ENCODE results near the gene CXCR2. TPM values are rescaled to one million over a fixed set of nuclear protein-coding genes. Genes with fewer than 3 reads are reported as not detected.

Gene CXCR2
- polyA plus RNA-seq, 1 experiment: not detected

GRCh38 chr2:218180467-218181114 lies 54.8 kb downstream of the CXCR2 start:
- Histone ChIP-seq H3K36me3 (ENCODE audit: control insufficient read depth, insufficient read depth, low read length) (no peaks in the 10 kb centered on the region), H3K27me3 (ENCODE audit: control insufficient read depth, insufficient read depth, low read length) (peaks cover 6% of the 10 kb centered on the region), H3K4me3 (ENCODE audit: low read depth, low read length) (no peak overlapping the region)
- DNase-seq (ENCODE audit: low read depth): no peak
- ChIA-PET CTCF (interaction anchor here (1.0 to 1.5 kb wide), 2 partner anchors 14 to 29 kb away, joined by 3 read pairs; no protein-coding TSS in a partner anchor), POLR2A (no interaction called here)
- TF ChIP-seq, protein P1, sequence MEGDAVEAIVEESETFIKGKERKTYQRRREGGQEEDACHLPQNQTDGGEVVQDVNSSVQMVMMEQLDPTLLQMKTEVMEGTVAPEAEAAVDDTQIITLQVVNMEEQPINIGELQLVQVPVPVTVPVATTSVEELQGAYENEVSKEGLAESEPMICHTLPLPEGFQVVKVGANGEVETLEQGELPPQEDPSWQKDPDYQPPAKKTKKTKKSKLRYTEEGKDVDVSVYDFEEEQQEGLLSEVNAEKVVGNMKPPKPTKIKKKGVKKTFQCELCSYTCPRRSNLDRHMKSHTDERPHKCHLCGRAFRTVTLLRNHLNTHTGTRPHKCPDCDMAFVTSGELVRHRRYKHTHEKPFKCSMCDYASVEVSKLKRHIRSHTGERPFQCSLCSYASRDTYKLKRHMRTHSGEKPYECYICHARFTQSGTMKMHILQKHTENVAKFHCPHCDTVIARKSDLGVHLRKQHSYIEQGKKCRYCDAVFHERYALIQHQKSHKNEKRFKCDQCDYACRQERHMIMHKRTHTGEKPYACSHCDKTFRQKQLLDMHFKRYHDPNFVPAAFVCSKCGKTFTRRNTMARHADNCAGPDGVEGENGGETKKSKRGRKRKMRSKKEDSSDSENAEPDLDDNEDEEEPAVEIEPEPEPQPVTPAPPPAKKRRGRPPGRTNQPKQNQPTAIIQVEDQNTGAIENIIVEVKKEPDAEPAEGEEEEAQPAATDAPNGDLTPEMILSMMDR (IDR thresholded peaks at IDR 0.05; ENCODE audit: insufficient read depth, low read depth, low read length): no peak

DNA sequence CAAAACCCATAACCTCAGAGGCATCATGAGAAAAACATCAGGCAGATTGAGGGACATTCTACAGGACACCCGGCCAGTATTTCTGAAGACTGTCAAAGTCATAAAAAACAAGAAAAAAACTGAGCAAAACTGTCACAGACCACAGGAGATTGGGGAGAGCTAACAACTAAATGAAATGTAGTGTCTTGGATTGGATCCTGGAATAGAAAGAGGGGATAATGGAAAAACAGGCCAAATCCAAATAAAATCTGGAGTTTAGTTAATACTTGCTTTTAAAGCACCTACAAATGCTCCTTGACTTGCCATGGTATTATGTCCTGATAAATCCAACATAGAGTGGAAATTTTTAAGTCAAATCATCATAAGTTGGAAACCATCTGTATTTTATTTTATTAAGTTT lies 58.5 kb downstream of the CXCR2 start:
- no peak for DNase-seq (ENCODE audit: low read depth)
- H3K4me3 ChIP-seq (ENCODE audit: low read depth, low read length): no peak overlapping the region
- TF ChIP-seq, protein P1 (IDR thresholded peaks at IDR 0.05; ENCODE audit: insufficient read depth, low read depth, low read length): no peak
- CTCF ChIA-PET: interaction anchor here (0.6 kb wide), 1 partner anchor 36 kb away, joined by 5 read pairs; no protein-coding TSS in a partner anchor
- H3K27me3 ChIP-seq (ENCODE audit: control insufficient read depth, insufficient read depth, low read length): peaks cover 6% of the 10 kb centered on the region
- H3K36me3 ChIP-seq (ENCODE audit: control insufficient read depth, insufficient read depth, low read length): no peaks in the 10 kb centered on the region
- POLR2A ChIA-PET: no interaction called here

GRCh38 chr2:218186355-218186766 lies 60.5 kb downstream of the CXCR2 start:
- Histone ChIP-seq H3K27me3 (ENCODE audit: control insufficient read depth, insufficient read depth, low read length) (peaks cover 5% of the 10 kb centered on the region), H3K4me3 (ENCODE audit: low read depth, low read length) (no peak overlapping the region), H3K36me3 (ENCODE audit: control insufficient read depth, insufficient read depth, low read length) (no peaks in the 10 kb centered on the region)
- TF ChIP-seq, protein P1 (IDR thresholded peaks at IDR 0.05; ENCODE audit: insufficient read depth, low read depth, low read length): peak; percentile 85
- ChIA-PET POLR2A (no interaction called here), CTCF (interaction anchor here (0.9 to 2.2 kb wide), 5 partner anchors 18 to 208 kb away, joined by 3 to 6 read pairs (median 3); no protein-coding TSS in a partner anchor)
- peak; percentile 8 for DNase-seq (ENCODE audit: low read depth)

Other genes with a start within 250 kb of the CXCR2 start
- 20.9 and 35.6 TPM in 2 replicates for gene TNS1, start 123.0 kb upstream of the CXCR2 start, polyA plus RNA-seq (2011; rRNA removed)
- gene RUFY4, start 56.8 kb upstream of the CXCR2 start, polyA plus RNA-seq (2011; rRNA removed): not detected in 2 replicates
- not detected in 2 replicates for gene CXCR1, start 40.9 kb downstream of the CXCR2 start, polyA plus RNA-seq (2011; rRNA removed)
- gene ARPC2, start 91.2 kb downstream of the CXCR2 start, polyA plus RNA-seq (2011; rRNA removed): 699 and 831 TPM in 2 replicates
- 0.04 TPM in 1 of 2 replicates, not detected in the other for gene GPBAR1, start 135.0 kb downstream of the CXCR2 start, polyA plus RNA-seq (2011; rRNA removed)
- 65.1 and 84.9 TPM in 2 replicates for gene AAMP, start 144.1 kb downstream of the CXCR2 start, polyA plus RNA-seq (2011; rRNA removed)
- gene PNKD, start 144.5 kb downstream of the CXCR2 start, polyA plus RNA-seq (2011; rRNA removed): 44.5 and 54.5 TPM in 2 replicates
- 116 and 206 TPM in 2 replicates for gene TMBIM1, start 166.5 kb downstream of the CXCR2 start, polyA plus RNA-seq (2011; rRNA removed)
- not detected in 2 replicates for gene CATIP, start 230.8 kb downstream of the CXCR2 start, polyA plus RNA-seq (2011; rRNA removed)

Measured in BJ (cell line).